Omental fat pad (tissue), 4 donors: ENCODE results near the gene SLITRK4. TPM values are rescaled to one million over a fixed set of nuclear protein-coding genes. Genes with fewer than 3 reads are reported as not detected.

Experiments
- total RNA-seq, 4 donors: library from RNA; depleted of rRNA; stranded (reverse); fragments of >200 nt; gene quantifications; one replicate each; pipeline ENCODE4 v1.1.0, GENCODE V29; 2016

The SLITRK4 gene
- total RNA-seq, 4 donors from 2014 or later = 2.8 to 6.0 (median 4.3) TPM

Other genes with a start within 250 kb of the SLITRK4 start
- not detected for gene SPANXN3, start 118.6 kb downstream of the SLITRK4 start, total RNA-seq
- not detected for gene SPANXN2, start 84.7 kb upstream of the SLITRK4 start, total RNA-seq
- gene UBE2NL, start 248.0 kb upstream of the SLITRK4 start, total RNA-seq = not detected